Stomach (tissue), 9 donors: Measurements from ENCODE around the gene NEK10. TPM values are rescaled to one million over a fixed set of nuclear protein-coding genes. Genes with fewer than 3 reads are reported as not detected.

Experiments used
- DNase-seq, 2 donors: peaks; one replicate each; pipeline versions ENCODE4 v3.0.0 to v3.0.0-alpha.2; 2013 to 2019
- H3K27ac ChIP-seq, 5 donors: fragments of 200-600 bp in 4 of 5; sonication (generic) in 4 of 5; one replicate each; pipeline ENCODE4 v1.5.1; 2013 to 2019; ENCODE audit warnings: mild to moderate bottlenecking in 1 of 5, moderate library complexity in 1 of 5
- H3K27me3 ChIP-seq, 3 donors: fragments of 200-600 bp; sonication (generic); one replicate each; pipeline ENCODE4 v1.5.1; 2017 to 2019; ENCODE audit warnings: mixed run types in 1 of 3
- H3K36me3 ChIP-seq, 4 donors: fragments of 200-600 bp; sonication (generic); 1 replicate in 3 of 4; 2 replicates in 1 of 4; pipeline ENCODE4 v1.5.1; 2016 to 2019
- H3K4me1 ChIP-seq, 4 donors: fragments of 200-600 bp; sonication (generic); one replicate each; pipeline ENCODE4 v1.5.1; 2016 to 2019
- H3K4me3 ChIP-seq, 4 donors: fragments of 200-600 bp; sonication (generic) in 3 of 4; one replicate each; pipeline ENCODE4 v1.5.1; 2016 to 2019; ENCODE audit warnings: mild to moderate bottlenecking in 1 of 4
- H3K9me3 ChIP-seq, 4 donors: fragments of 200-600 bp; sonication (generic); one replicate each; pipeline ENCODE4 v1.5.1; 2016 to 2019
- CTCF ChIP-seq, 7 experiments: fragments of 450-650 bp in 4 of 7; fragments of 200-600 bp in 3 of 7; sonication (generic) in 3 of 7; IDR thresholded peaks; one replicate each; pipeline ENCODE4 v1.5.1; 2016 to 2019; ENCODE audit warnings: antibody characterized with exemption in 7 of 7, control low read depth in 2 of 7, mild to moderate bottlenecking in 1 of 7
- EP300 ChIP-seq: sonication (generic); formaldehyde crosslinking; IDR thresholded peaks from one replicate; pipeline ENCODE4 v1.6.1; 2017; ENCODE audit warnings: antibody characterized with exemption
- POLR2A ChIP-seq, 4 donors: fragments of 450-650 bp; IDR thresholded peaks; one replicate each; pipeline ENCODE4 v1.6.1; 2016; ENCODE audit warnings: antibody characterized with exemption in 4 of 4, control low read depth in 2 of 4, mild to moderate bottlenecking in 1 of 4, moderate library complexity in 1 of 4
- POLR2AphosphoS5 ChIP-seq, 3 donors: sonication (generic); formaldehyde crosslinking; IDR thresholded peaks; one replicate each; pipeline ENCODE4 v1.6.1; 2016; ENCODE audit warnings: antibody characterized with exemption in 3 of 3
- WGBS, 5 donors: extraction: QIAGEN DNeasy Blood & Tissue Kit in 3 of 5; methylation state at CpG; one replicate each; pipeline versions ENCODE4 v1.1.5 to v1.1.7; 2013 to 2018; 5-methylcytosine and 5-hydroxymethylcytosine counted together
- intact Hi-C: fragments of 100-400 bp; cut with DNase I; formaldehyde crosslinking; loops from one replicate; pipeline ENCODE4 v1.15.1; 2023; ENCODE audit warnings: low total_unique reads
- polyA plus RNA-seq, 3 donors: library from polyadenylated mRNA; stranded (reverse); fragments of 200-250 nt; gene quantifications; one replicate each; pipeline ENCODE4 v1.2.3, GENCODE V29; 2013
- total RNA-seq, 5 donors: library from RNA; depleted of rRNA; stranded (reverse); fragments of >200 nt; gene quantifications; one replicate each; pipeline versions ENCODE4 v1.1.0 to v1.2.3, GENCODE V29; 2014 to 2016
- donor health status: healthy with polysubstance abuse.
- donor health status: Bipolar disorder and iron deficiency.
- donor health status: healthy.

The NEK10 gene
- total and polyA plus RNA-seq, 8 donors = 0.61 to 14.3 (median 1.2) TPM; not detected in 3

- intact Hi-C loops = no loop called here
- no peak overlapping the region for H3K4me3 ChIP-seq
These were observed 116.5 kb downstream of the NEK10 start for GRCh38 chr3:27252646-27253045.

GRCh38 chr3:27244374-27244773 is 124.8 kb downstream of the NEK10 start:
- Histone ChIP-seq H3K4me3 (no peak overlapping the region), H3K36me3 (no peaks in the 10 kb centered on the region), H3K4me1 (no peaks in the 10 kb centered on the region), H3K27me3 (no peaks in the 10 kb centered on the region), H3K9me3 (peaks cover 0 to 8% (median under 1%) of the 10 kb centered on the region in 4 donors), H3K27ac (no peak overlapping the region)
- 61 to 91% (median 80%) methylated on average over 2 of the region's 2 CpGs for WGBS, 5 donors
- intact Hi-C loops = no loop called here
- no peak for DNase-seq
- TF ChIP-seq EP300 = no peak
- TF ChIP-seq POLR2AphosphoS5 (IDR thresholded peaks at IDR 0.05) = no peak
- TF ChIP-seq CTCF (IDR thresholded peaks at IDR 0.05) = no peak
- TF ChIP-seq POLR2A (IDR thresholded peaks at IDR 0.05) = no peak

More at GRCh38 chr3:27252646-27253045, 116.5 kb downstream of the NEK10 start:
- TF ChIP-seq EP300 (no peak), POLR2A (IDR thresholded peaks at IDR 0.05) (no peak), POLR2AphosphoS5 (IDR thresholded peaks at IDR 0.05) (no peak), CTCF (IDR thresholded peaks at IDR 0.05) (no peak)
- no peak overlapping the region for H3K27ac ChIP-seq
- H3K36me3 ChIP-seq = no peaks in the 10 kb centered on the region
- no peaks in the 10 kb centered on the region for H3K4me1 ChIP-seq
- no peaks in the 10 kb centered on the region for H3K9me3 ChIP-seq
- H3K27me3 ChIP-seq = no peaks in the 10 kb centered on the region
- no peak for DNase-seq

GRCh38 chr3:27239951-27240350 is 129.2 kb downstream of the NEK10 start:
- Histone ChIP-seq H3K27me3 (no peaks in the 10 kb centered on the region), H3K36me3 (no peaks in the 10 kb centered on the region), H3K9me3 (peaks cover 2 to 51% (median 33%) of the 10 kb centered on the region in 4 donors), H3K4me1 (no peaks in the 10 kb centered on the region), H3K4me3 (no peak overlapping the region), H3K27ac (no peak overlapping the region)
- intact Hi-C loops = no loop called here
- no peak for DNase-seq
- TF ChIP-seq EP300 (no peak), CTCF (IDR thresholded peaks at IDR 0.05) (no peak), POLR2A (IDR thresholded peaks at IDR 0.05) (no peak), POLR2AphosphoS5 (IDR thresholded peaks at IDR 0.05) (no peak)

- Histone ChIP-seq H3K4me1 (no peaks in the 10 kb centered on the region), H3K9me3 (peaks cover 0 to 25% (median 9%) of the 10 kb centered on the region in 4 donors), H3K27ac (no peak overlapping the region), H3K4me3 (no peak overlapping the region), H3K27me3 (no peaks in the 10 kb centered on the region), H3K36me3 (no peaks in the 10 kb centered on the region)
- TF ChIP-seq CTCF (IDR thresholded peaks at IDR 0.05) (no peak), POLR2AphosphoS5 (IDR thresholded peaks at IDR 0.05) (no peak), EP300 (no peak), POLR2A (IDR thresholded peaks at IDR 0.05) (no peak)
- WGBS, 5 donors = 67 to 76% (median 71%) methylated on average over 2 of the region's 2 CpGs
- intact Hi-C loops = no loop called here
- no peak for DNase-seq
These were observed 140.4 kb downstream of the NEK10 start for GRCh38 chr3:27228805-27229204.
